ENCODE results near the gene SH3GL2.
A peak's percentile ranks its signal among the peaks of the same experiment; 100 is the strongest.

The SH3GL2 gene

DNA sequence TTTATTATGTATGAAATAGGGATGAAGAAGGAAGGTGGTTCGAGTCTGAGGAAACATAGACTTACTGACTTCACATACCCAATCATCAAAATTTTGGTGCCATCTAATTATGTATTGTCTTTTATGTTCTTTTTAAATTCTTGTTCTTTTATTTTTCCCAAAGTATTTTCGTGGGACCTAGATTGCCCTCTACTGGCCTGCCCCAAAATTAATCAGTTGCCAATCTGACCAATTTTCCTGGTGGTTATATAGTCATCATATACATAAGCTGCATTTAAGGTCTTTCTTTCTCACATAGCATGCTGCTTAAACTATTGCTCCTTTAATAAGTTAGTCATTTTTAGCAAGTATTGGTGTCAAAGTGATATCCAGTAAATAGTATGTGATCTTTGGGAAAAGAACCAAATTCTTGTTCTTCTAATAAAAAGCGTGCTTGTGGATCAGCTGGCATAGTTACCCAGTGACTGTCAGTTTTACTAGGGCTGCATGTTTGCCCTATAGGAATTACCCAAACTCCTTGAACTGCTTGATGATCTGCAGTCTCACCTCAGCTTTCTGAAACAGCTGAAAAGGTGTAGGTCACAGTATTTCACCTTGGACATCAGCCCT, 223.5 kb downstream of the SH3GL2 start:
- no peak for DNase-seq (ENCODE audit: extremely low read depth in 1 of 2, low read depth in 1 of 2)

DNA sequence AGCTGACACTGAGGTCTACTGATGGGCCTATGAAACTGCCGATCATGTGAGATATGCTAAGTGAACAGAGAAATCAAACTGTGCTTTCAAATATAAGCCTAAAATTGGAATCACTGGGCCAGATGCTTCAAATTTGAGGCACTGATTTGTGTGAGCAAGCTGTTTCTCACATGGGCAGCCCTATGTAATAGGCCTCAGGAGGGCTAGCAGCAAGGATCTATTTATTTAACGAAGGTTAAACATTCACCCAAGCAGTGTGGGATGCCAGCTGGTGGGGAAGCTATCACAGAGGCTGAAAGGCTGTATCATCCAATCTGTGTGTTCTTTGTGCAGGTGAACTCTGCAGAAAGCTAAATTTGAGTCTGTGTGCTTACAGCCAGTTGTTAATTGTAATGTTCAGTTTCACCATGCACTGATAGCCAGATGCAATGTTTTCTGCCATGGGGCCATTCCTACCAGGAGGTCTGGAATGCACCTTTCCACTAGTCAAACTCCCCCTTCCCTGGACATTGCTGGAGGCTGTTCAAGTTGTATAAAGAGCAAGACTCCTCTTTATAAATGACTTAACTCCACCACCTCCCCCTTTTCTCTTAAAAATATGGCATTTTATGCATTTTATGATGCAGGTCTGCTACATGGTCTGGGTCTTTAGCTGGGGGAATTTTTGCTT, 228.9 kb downstream of the SH3GL2 start:
- DNase-seq (ENCODE audit: extremely low read depth in 1 of 2, low read depth in 1 of 2) = no peak

DNA sequence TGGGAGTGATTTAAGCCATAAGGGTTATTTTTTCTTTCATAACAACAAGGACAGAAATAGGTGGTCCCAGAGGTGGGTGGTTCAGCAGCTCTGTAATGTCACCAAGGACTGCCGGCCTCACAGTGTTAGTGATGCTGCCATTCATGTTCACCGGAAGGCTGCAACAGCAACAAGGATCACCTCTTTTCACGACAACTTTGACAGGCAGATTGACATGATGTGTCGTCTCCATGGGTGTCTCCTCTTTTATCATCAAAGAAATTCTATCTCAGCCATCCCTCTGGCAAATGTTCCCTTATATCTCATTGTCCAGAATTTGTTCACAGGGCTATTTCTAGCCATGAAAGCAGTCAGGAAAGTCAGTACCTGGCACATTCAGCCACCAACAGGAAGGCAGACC, 231.5 kb downstream of the SH3GL2 start:
- DNase-seq (ENCODE audit: extremely low read depth in 1 of 2, low read depth in 1 of 2) = no peak

DNA sequence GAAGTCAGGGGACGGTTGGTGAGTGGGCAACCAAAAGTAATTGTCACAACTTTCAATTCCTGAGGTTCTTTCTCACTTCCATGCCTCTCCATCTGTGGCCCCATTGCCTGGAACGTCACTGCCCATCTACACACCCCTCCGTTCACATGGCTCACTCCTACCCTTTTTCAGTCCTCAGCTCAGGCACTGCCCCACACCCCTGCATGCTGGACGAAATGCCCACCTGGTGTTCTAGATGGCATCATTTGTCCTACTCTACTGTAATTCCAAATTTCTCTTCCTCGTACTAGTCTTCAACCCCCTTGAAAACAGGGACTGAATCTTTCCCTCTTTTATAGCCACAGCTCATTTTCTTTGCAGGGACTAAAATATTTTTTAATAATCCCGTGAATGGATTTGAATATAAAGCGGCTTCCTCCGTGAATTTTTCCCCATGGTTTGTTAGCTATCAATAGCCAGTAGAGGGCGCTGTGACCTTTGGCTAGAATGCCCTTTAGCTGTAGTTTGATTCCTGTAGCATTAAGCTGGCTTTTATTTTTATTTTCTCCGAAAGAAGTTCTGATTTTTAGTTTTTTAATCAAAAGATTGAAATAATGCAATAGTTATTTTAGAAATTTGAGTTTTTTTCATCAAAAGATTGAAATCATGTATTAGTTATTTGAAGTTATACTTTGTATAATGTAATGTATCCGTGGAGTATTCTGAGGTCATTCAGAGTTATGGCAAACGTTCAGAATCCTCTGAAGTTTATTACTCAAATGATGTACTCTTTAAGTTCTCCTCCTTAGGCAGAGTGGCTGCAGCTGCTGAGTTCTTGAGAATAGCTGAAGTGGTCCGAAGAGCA, 232.1 kb downstream of the SH3GL2 start:
- DNase-seq (ENCODE audit: extremely low read depth in 1 of 2, low read depth in 1 of 2) = peak in 1 of 2 donors; percentile 16

DNA sequence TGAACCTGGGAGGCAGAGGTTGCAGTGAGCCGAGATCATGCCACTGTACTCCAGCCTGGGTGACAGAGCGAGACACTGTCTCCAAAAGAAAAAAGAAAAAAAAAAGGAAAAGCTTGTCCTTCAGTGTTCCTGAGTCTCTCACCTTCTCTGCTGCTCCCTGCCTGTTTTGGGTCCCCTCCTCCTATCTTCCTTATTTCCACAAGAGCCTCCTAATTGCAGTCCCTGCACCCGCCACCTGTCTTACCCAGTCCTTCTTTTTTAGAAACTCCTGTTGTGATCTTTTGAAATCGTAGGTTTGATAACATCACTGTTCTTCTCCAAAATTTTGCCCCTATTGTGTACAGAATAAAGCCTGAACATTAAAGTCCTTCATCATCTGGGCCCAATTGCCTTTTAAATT, 234.9 kb downstream of the SH3GL2 start:
- no peak for DNase-seq (ENCODE audit: extremely low read depth in 1 of 2, low read depth in 1 of 2)

DNA sequence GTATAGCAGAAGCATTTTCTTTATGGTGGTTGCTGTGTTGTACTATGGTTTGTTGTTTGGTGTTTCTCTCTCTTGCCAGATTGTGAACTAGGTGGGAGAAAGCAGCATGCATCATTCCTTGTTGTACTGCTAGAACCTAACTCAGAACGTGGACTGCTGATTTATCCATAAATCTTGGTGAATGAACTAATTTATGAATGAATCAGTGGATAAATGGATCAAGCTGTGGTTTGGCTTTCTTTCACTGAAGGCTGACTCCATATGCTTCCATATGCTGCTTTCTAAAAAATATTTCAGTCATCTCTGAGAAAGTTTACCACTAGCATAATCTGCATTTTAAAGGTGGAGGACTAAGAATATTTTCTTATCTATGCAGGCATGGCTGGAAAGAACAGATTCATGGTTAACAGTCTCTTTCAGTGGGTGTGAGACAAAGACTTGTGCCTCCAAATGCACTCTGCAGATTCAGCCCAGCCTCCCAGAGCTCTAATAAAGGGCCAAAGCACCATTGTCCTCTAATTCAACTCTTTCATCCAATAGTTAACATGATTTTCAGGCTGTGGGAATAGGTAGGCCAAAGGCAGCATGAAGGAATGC, 237.7 kb downstream of the SH3GL2 start:
- no peak for DNase-seq (ENCODE audit: extremely low read depth in 1 of 2, low read depth in 1 of 2)

DNA sequence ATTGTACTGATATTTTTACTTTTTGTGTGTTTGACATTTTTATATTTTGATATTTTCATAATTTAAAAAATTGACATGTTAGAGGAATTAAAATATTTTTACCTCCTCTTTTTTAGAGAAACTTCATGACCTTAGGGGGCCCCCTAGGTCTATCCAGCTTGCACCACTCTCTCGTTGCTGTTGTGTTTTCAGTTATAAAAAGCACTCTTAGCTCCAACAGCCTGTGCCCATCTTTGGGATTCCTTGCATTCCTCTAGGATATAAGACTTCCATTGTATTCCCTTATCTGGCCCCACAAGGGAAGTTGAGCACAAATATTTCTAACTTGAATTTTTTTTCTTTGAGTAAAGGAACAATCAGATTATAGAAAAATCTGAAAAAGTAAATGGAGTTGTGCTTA, 245.3 kb downstream of the SH3GL2 start:
- no peak for DNase-seq (ENCODE audit: extremely low read depth in 1 of 2, low read depth in 1 of 2)

DNA sequence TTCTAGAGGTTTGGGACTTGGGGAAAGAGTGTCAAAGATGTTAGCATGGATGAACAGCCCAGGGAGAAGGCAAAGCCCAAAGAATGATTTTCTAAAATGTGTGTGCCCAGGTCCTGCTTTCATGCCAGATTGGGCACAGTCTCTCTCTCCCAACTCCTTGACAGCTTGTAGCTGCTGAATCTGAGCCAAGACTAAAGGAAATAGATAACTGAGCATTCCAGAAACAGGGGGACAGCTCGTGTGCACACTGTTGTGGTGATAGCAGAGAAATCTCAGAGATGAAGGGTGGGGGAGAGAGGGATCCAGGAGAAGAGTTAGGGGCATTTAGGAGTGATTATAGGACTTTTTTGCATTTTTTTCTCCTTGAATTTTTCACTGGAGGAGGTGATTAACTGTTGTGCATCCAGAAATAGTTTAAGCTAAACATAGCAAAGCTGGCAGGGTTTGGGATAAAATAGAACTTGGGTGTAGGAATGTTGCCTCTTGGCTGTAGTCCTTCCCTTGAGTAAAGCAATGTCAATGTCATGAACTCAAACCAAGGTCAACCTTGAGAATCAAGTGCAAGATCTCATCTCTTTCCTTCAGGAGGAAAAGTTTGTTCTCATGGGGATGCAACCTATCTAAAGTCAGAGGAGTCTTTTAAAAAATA, 245.9 kb downstream of the SH3GL2 start:
- no peak for DNase-seq (ENCODE audit: extremely low read depth in 1 of 2, low read depth in 1 of 2)

DNA sequence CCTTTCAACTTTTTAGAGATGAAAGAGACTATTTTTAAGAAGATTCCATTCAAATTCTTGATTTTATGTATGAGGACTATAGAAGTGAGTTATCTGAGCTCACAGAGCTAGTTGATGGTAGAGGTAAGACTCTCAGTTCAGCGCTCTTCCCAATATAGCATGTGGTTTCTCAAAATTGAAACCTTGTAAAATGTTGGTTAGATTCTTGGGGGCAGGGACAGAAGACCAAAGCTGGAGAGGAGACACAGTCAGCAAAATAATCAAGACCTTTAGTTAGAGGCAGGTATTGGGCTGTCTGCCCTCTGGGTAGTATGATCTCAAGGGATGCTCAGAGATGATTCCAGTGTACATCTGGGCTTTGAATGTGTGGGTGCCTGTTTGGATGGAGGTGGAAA, 246.4 kb downstream of the SH3GL2 start:
- DNase-seq (ENCODE audit: extremely low read depth in 1 of 2, low read depth in 1 of 2) = no peak

DNA sequence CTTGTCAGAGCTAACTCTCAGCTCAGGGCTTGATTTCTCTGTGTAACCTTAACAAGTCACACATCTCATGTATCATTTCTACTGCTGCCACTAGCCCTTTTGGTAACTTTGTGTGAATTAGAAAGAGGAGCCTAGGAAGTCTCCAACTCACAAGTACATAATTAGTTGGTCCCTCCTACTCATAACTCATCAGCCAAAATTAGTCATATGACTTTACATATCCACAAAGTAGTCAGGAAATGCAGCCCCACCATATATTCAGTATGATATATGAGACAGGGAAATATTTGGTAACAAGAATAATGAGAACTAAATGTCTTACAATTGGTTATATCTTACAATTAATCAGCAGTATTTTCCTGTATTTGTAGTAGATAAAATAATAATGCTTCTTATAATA, 250.2 kb downstream of the SH3GL2 start:
- DNase-seq (ENCODE audit: extremely low read depth in 1 of 2, low read depth in 1 of 2) = no peak

DNA sequence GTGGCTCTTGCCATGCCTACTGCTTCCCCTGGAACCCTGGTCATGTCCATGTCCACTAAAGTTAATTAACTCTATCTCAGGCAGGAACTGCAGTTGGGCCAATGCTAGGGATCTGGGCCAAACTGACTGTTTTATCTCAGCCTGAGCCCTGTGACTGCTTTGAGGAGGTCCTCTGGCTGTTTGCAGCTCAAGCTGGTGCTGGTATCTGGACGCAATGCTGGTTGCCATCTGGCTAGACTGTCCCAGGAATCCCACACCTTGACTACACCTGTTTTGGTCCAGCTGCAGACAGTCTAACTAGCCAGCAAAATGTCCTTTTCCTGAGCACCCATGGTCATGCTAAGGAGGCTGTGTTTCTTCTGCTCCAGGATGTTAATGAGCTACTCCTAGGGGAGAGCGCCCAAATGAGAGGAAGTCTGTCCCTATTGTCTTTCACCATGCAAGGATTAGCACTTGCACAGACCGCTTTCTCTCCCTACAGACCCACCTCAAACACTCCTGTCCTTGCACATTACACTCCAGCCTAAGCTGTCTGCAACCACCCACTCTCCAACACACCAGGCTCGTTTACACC, 251.0 kb downstream of the SH3GL2 start:
- DNase-seq (ENCODE audit: extremely low read depth in 1 of 2, low read depth in 1 of 2) = no peak

DNA sequence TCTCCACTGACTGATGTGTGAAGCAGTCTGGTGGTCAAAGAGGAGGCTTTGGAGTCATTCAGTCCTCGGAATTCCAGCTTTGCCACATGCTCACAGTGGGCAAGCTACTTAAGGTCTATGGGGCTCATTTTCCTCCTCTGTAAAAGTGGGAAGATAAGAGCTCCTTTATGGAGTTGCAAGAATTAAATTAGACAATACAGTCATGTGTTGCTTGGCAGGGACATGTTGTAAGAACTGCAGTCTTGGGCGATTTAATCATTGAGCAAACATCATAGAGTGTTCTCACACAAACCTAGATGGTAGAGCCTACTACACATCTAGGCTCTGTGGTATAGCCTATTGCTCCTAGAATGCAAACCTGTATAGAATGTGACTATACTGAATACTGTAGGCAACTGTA, 253.9 kb downstream of the SH3GL2 start:
- DNase-seq (ENCODE audit: extremely low read depth in 1 of 2, low read depth in 1 of 2) = no peak

DNA sequence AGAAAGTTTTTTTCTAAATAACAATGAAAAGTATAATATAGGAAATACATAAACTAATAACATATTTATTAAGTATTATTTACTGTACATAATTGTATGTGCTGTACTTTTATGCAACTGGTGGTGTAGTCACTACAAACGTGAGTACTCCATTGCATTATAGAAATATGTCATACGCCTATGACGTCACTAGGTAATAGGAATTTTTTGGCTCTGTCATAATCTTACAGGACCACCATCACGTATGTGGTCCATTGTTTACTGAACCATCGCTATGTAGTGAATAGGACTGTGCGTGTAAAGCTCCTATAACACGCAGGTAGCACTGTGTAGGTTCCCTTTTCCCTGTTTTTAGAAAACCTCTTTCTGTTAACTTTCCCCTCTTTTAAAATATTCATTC, 255.0 kb downstream of the SH3GL2 start:
- DNase-seq (ENCODE audit: extremely low read depth in 1 of 2, low read depth in 1 of 2) = no peak

DNA sequence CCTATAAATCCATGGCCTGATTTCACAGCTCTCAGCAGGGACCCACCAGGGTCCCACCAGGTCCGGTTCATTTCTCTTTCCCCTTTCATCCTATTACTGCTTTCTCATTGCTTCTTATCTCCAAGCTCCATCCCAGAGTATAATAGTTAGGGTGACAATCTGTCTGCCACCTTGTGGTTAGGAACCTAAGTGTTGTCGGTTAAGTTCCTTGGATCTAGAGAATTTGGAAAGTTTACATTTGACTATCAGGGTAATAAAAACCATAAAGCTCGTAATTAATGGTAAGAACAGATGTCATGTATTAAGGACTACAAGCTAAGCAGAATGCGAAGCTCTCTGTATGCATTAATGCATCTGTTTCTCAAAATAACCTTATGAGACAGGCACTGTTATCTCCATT, 259.1 kb downstream of the SH3GL2 start:
- no peak for DNase-seq (ENCODE audit: extremely low read depth in 1 of 2, low read depth in 1 of 2)

DNA sequence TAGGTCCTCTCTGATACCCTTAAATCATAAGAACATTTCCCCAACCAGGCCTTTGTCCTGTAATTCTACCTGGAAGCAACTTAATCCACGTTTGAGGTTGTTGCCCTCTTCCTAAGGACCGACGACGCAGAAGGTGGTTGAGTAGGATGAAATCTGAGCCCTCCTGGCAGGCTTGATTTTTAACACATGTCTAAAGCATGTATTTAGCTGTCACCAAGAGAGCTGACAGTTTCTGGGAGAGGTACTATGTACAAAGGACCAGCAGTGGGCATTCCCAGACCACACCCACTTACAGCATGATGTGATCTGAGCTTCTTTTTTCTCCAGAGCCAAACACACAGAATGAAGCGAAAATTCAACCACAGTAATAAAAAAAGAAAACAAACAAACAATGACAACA, 260.9 kb downstream of the SH3GL2 start:
- DNase-seq (ENCODE audit: extremely low read depth in 1 of 2, low read depth in 1 of 2) = no peak

DNA sequence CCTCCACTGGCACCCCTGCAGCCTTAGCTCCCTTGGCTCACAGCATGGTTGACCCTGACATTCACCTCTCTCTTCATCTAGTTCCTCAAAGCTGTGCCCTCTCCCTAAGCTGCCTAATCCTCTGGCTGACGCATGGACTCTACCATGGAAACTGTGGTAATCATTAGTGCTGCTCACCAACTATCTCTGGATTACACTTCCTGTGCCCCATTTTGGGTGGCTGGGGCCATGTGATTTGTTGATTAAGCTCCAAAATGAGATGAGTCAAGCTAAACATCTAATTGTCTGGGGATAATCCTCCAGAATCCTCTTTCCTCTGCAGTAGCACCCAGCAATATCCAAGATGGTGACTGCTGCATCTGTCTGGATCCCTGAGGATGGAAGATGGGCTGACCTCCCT, 264.4 kb downstream of the SH3GL2 start:
- no peak for DNase-seq (ENCODE audit: extremely low read depth in 1 of 2, low read depth in 1 of 2)
